Measurements from ENCODE around the gene VPS41.

GRCh38 chr7:38743899-38744298 is 165.1 kb downstream of the VPS41 start:
- TF ChIP-seq CTCF (IDR thresholded peaks at IDR 0.05 in 8 of 11, conservative IDR thresholded peaks at IDR 0.05 in 3 of 11) = no peak
- no peak for TF ChIP-seq POLR2A (IDR thresholded peaks at IDR 0.05)
- no peak for TF ChIP-seq POLR2AphosphoS5 (IDR thresholded peaks at IDR 0.05)
